ENCODE measurements around the gene ARID3C.
A peak's percentile ranks its signal among the peaks of the same experiment; 100 is the strongest.

Gene ARID3C

DNA sequence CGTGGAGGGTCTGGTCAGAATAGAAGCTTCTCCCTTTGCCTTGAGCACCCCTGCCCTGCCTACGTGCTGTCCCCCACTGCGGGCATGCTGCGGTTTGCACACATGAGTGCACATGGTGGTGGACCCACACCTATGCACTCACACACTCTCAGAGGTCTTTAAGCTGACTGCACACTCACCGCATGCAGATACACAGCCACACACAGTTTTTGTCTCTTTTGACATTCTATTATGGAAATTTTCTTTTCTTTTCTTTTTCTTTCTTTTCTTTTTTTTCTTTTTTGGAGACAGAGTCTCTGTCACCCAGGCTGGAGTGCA is 584 bp upstream of the ARID3C start:
- Histone ChIP-seq H3K4me3 (no peak overlapping the region), H3K4me1 (peaks cover 0 to 16% (median 14%) of the 10 kb centered on the region in 4 donors), H3K36me3 (no peaks in the 10 kb centered on the region), H3K9me3 (no peaks in the 10 kb centered on the region), H3K27ac (no peak overlapping the region), H3K27me3 (peaks cover 5 to 64% of the 10 kb centered on the region in 2 donors)
- intact Hi-C loops (cut with DNase I; ENCODE audit: low total_unique reads), result no loop called here
- DNase-seq, result no peak
- TF ChIP-seq, protein P1, sequence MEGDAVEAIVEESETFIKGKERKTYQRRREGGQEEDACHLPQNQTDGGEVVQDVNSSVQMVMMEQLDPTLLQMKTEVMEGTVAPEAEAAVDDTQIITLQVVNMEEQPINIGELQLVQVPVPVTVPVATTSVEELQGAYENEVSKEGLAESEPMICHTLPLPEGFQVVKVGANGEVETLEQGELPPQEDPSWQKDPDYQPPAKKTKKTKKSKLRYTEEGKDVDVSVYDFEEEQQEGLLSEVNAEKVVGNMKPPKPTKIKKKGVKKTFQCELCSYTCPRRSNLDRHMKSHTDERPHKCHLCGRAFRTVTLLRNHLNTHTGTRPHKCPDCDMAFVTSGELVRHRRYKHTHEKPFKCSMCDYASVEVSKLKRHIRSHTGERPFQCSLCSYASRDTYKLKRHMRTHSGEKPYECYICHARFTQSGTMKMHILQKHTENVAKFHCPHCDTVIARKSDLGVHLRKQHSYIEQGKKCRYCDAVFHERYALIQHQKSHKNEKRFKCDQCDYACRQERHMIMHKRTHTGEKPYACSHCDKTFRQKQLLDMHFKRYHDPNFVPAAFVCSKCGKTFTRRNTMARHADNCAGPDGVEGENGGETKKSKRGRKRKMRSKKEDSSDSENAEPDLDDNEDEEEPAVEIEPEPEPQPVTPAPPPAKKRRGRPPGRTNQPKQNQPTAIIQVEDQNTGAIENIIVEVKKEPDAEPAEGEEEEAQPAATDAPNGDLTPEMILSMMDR (IDR thresholded peaks at IDR 0.05), result no peak

DNA sequence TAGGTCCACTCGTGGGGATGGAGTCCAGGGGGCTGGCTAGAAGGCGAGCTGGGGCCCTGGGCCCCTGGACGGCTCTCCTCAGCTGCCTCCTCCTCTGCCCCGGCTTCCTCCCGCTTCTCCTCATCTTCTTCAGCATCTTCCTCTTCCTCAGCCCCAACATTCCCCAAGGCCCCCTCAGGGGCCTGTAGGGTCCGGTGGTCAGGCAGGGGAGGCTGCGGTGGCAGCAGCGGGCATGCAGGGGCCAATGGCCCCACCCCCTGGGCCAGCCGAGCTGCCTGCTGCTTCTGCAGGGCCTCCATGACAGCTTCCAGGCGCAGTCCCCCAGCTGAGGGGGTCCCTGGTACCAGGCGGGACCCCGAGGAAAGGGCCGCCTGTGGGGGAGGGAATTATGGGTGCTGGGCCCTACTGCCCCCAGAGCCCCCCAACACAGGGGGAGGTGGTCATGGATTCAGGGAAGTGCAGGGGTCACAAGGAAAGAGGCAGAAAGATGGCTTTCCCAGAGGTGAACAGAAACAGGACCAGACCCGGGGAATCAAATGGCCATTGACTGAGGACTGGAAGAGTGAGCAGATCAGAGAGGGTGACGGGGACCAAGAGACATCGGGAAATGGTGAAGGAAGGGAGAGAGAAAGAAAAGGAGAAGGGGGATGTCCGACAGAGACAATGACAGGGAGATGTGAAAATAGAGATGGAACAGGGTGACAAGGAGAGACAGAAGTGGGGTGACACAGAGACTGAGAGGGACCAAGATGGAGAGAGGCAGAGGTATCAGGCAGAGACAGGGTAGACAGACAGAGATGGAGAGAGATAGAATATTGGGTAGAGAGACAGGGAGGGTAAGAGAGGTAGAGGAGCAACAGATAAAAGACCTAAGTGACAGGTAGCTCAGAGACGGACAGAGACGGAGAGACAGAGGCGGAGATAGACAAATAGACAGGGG is 880 bp downstream of the ARID3C start:
- TF ChIP-seq, protein P1 (IDR thresholded peaks at IDR 0.05), result no peak
- no peaks in the 10 kb centered on the region for H3K9me3 ChIP-seq
- peaks cover 10 to 79% of the 10 kb centered on the region in 2 donors for H3K27me3 ChIP-seq
- H3K36me3 ChIP-seq, result no peaks in the 10 kb centered on the region
- intact Hi-C loops (cut with DNase I; ENCODE audit: low total_unique reads), result no loop called here
- H3K27ac ChIP-seq, result no peak overlapping the region
- peak overlapping the region in 1 of 2 donors; percentile 54 for H3K4me3 ChIP-seq
- peaks cover 0 to 28% (median 23%) of the 10 kb centered on the region in 4 donors for H3K4me1 ChIP-seq
- no peak for DNase-seq

DNA sequence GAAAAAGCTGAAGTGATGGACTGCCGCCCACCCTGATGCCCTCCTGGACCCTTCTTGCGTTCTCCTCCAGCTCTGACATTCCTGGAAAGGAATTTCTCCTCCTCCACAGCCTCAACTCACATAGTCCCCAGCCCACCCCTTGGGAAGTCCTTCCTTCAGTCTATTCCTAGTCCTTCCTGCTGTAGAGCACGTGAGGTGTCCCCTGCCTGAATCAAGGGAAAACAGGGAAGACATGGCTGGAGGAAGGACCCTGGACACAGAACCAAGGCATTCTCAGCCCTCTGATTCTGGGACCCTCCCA is 3.7 kb downstream of the ARID3C start:
- TF ChIP-seq, protein P1 (IDR thresholded peaks at IDR 0.05), result no peak
- Histone ChIP-seq H3K4me1 (peaks cover 0 to 34% (median 25%) of the 10 kb centered on the region in 4 donors), H3K27me3 (peaks cover 10 to 82% of the 10 kb centered on the region in 2 donors), H3K4me3 (no peak overlapping the region), H3K36me3 (no peaks in the 10 kb centered on the region), H3K27ac (no peak overlapping the region), H3K9me3 (no peaks in the 10 kb centered on the region)
- DNase-seq, result no peak
- intact Hi-C loops (cut with DNase I; ENCODE audit: low total_unique reads), result no loop called here

DNA sequence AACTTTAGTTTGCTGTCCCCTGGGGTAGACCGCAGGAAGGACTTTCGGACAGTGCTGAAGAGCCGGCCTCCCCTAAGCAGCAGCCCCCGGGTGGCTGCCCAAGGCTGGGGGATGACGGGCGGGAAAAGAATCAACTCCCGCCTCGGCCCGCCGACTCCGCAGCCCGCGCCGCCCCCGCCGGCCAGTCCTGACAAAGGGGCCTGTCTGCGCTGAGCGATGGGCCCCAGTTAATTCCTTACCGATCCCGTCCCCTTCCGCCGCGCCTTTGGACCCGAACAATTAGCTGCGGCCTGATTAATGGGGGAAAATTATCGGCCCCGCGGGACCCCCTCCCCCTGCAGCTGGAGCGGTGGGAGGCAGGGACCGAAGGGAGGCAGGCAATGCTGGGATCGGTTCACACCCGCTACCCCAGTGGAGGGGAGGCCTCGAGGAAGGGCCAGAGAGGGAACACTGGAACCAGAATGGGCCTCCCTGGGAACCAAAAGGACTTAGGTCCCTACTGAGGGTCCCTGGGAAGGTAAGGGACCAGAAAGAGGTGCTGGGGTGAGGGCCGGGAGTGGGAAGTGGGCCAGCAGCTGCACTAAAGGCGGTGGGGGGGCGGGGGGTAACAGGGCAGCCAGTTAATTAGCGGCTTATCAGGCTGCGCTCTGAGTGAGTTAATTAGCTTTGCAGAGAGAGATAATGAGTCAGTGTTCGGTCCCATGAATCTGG is 4.2 kb downstream of the ARID3C start:
- H3K4me1 ChIP-seq, result peaks cover 0 to 38% (median 29%) of the 10 kb centered on the region in 4 donors
- TF ChIP-seq, protein P1 (IDR thresholded peaks at IDR 0.05), result no peak
- no peak overlapping the region for H3K4me3 ChIP-seq
- peaks cover 10 to 77% of the 10 kb centered on the region in 2 donors for H3K27me3 ChIP-seq
- intact Hi-C loops (cut with DNase I; ENCODE audit: low total_unique reads), result no loop called here
- DNase-seq, result no peak
- no peaks in the 10 kb centered on the region for H3K9me3 ChIP-seq
- H3K27ac ChIP-seq, result no peak overlapping the region
- no peaks in the 10 kb centered on the region for H3K36me3 ChIP-seq

DNA sequence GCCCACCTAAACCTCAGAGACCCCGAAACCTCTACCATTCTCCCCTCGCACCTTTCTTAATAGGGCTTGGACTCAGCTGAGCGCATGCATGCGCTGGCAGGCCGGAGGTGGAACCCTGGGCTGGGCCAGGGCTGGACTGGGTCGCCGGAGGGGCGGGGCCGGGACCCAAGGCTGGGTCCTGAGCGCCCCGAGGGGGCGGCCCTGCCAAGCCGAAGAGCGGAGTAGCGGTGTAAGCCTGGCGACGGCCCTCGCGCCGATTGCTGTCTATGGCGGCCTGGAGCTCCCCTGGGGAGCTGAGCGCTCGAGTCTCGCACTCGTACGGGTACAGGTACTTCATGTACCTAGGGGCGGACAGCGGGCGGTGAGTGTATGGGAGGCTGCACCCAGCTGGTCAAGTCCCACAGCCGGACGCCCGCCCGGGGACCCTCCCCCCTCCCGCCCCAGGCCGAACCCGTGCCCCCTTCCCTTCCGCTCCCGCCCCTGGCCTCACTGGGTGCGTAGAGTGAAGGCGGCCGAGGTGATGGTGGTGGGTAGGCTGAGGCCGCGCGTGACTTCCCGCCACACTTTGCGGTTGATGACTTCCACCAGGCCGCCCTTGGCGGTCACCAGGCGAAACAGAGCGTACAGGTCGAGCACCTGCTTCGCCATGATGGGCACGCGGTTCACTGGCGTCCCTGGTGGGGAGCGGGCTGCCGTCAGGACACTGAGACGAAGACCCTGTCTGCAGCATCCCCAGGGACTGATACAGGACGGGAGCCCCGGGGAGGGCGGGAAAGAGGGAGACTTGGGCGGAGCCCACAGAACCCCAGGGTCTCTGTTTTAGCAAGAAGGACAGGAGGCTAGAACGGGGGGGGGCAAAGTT is 5.3 kb downstream of the ARID3C start:
- Histone ChIP-seq H3K27me3 (peaks cover 4 to 66% of the 10 kb centered on the region in 2 donors), H3K4me3 (no peak overlapping the region), H3K4me1 (peaks cover 0 to 35% (median 26%) of the 10 kb centered on the region in 4 donors), H3K27ac (no peak overlapping the region), H3K36me3 (peaks cover 0 to 2% (median 0%) of the 10 kb centered on the region in 3 donors), H3K9me3 (no peaks in the 10 kb centered on the region)
- TF ChIP-seq, protein P1 (IDR thresholded peaks at IDR 0.05), result no peak
- intact Hi-C loops (cut with DNase I; ENCODE audit: low total_unique reads), result no loop called here
- no peak for DNase-seq

All from tibial artery (tissue), 4 donors.